GM19467 (cell line): ENCODE results near the gene FHIT.

Experiments
- ATAC-seq: cut with Tn5 transposase; IDR thresholded peaks from one replicate; pipeline ENCODE4 v1.9.1; 2021; ENCODE audit warnings: mild to moderate bottlenecking, moderate library complexity; ENCODE audit not compliant: unreplicated experiment

FHIT gene

GRCh38 chr3:60659098-60659497 lies 592.2 kb downstream of the FHIT start:
- ATAC-seq = no peak

DNA sequence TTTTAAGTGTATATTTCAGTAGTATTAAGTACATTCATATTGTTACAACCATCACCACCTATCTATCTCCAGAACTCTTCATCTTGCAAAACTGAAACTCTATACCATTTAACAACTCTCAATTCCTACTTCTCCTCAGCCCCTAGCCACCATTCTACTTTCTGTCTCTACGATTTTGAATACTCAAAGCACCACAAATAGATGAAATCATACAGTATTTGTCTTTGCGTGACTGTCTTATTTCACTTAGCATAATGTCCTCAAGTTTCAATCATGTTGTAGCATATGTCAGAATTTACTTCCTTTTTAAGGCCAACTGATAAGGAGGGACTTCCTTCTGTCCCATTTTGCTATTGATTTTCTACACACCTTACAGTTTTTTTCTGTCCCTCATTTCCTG lies 593.3 kb downstream of the FHIT start:
- peak; percentile 85 for ATAC-seq

DNA sequence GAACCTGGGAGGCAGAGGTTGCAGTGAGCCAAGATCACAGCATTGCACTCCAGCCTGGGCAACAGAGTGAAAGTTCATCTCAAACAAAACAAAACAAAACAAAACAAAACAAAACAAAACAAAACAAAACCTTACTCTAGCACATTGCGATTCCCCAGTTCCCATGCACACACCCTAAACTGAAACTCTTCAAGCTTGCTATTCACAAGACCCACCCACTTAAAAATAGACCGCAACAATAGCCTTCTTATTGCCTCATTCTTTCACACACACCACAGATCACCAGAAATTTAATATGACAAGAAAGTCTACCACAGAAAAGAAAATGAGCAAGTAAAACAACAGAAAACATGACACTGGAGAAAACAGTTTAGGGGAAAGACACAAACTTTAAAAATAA lies 598.4 kb downstream of the FHIT start:
- no peak for ATAC-seq

- no peak for ATAC-seq
Measured at GRCh38 chr3:60651799-60652198, 599.5 kb downstream of the FHIT start.

GRCh38 chr3:60650171-60650570 lies 601.1 kb downstream of the FHIT start:
- ATAC-seq = no peak

DNA sequence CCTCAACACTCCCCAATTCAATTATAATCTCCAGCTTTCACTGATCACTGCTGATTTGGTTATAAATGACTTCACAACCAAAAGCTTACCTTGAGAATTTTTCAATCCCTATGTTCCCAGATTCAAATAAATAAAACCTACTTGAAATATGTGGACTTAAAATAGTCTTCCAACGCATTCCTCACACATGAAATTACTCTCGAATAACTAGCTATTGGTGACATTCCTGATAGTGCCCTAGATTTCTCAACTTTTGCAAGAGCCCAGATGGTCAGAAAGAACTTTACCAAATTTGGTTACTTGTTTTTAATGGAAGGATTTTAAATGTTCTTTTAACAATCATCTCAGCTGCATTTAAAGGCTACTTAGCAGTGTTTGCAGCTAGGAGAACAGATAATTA lies 605.5 kb downstream of the FHIT start:
- ATAC-seq = no peak

- ATAC-seq = no peak
Measured at GRCh38 chr3:60643831-60644230, 607.4 kb downstream of the FHIT start.

- no peak for ATAC-seq
Measured at GRCh38 chr3:60641354-60641753, 609.9 kb downstream of the FHIT start.

- ATAC-seq = no peak
Measured at GRCh38 chr3:60636846-60637245, 614.4 kb downstream of the FHIT start.

- no peak for ATAC-seq
Measured at GRCh38 chr3:60633644-60634043, 617.6 kb downstream of the FHIT start.

DNA sequence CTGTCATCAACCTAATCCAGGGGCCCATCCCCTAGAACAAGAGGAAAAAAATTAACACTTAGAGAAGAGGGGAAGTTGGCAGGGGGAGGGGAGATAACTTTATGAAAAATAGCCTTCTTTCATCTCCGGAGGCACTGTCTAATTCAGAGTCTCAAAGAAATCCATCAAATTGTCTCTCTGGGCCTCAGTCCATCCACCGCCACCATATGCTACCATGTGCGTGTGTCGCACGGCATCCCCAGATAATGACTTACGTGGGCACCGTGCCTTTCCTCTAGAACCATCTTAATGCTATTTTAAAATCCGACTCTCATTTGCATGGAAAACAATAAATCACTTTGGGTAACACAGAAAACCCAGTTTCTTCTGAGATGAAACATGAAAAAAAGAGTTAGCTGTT lies 619.7 kb downstream of the FHIT start:
- no peak for ATAC-seq

- ATAC-seq = no peak
Measured at GRCh38 chr3:60630953-60631352, 620.3 kb downstream of the FHIT start.

DNA sequence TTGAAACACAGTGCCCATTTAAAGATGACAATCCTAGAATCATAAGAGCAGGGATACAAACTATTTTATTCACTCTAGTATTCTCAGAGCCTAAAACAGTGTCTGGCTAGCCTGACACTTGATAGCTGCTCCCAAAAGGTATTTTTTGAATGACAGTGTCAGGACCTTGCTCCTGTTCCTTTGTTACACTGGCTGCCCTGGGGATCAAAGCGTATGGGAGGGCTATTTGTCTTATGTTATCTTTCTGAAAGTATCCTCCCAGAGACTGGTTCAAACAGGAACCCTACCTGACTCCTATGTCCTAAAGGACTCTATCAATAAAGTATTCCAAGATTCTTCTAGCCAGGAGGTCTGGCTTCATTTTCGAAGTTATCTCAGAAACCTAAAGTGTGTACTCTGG lies 621.4 kb downstream of the FHIT start:
- ATAC-seq = no peak

- ATAC-seq = no peak
Measured at GRCh38 chr3:60622349-60622748, 628.9 kb downstream of the FHIT start.

DNA sequence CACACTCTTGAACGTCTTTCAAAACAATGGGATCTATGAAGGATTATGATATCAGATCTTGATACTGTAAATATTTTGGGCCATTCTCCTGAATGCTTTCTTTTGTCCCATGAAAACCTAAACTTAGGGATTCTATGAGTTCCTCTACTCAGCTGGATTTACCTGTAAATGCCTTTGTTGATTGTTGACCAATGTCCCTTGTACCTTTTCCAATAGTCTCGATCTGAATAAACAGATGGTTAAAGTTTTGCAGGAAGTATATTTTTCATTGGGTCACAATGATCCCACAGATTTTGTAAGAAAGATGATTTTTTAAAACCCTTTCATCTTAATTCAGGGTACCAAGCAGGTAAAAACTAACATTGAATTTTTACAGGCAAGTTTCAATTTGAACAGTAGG lies 634.1 kb downstream of the FHIT start:
- ATAC-seq = no peak

GRCh38 chr3:60613769-60614303 lies 637.4 kb downstream of the FHIT start:
- no peak for ATAC-seq

DNA sequence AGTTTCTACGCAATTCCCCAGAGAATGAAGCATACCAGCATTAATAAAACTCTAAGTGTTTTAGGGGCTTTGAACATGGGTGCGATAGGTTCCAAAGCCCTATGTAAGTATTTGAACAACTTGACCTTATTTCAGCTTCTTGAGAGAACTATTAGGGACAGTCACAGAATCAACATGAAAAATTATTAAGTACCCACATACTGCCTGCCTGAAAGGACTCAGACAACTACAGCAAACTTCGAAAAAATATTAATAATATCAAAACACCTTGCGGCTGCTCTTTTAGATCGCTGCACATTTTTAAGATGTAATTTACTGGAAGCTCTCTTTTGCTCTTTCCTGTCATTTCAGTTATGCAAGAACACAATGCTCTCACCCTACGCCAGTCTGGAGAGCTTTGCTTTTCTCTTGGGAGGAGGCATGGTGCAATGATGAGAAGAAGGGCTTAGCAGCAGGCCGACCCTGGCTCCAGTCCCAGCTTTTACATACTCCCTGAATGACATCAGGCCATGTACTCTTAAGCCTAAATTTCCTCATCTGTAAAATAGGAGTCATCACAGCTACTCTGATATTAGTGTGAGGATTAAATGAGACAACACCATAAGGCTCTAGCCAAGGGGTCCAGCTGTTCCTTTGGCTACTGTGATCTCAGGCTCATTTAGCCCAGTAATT lies 640.7 kb downstream of the FHIT start:
- no peak for ATAC-seq

DNA sequence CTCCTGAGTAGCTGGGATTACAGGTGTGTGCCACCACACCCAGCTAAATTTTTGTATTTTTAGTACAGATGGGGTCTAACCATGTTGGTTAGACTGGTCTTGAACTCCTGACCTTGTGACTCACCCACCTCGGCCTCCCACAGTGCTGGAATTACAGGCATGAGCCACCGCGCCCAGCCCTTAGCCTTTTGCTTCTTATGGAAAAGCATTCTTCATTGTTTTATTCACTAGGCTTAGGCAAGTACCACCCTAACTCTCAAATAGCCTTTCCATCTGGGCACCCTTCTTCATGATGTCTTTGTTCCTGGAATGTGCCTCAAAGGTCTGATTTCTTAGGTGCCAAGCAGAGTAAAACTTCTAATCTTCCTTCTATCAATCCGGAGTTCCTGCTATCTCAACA lies 641.8 kb downstream of the FHIT start:
- ATAC-seq = no peak

DNA sequence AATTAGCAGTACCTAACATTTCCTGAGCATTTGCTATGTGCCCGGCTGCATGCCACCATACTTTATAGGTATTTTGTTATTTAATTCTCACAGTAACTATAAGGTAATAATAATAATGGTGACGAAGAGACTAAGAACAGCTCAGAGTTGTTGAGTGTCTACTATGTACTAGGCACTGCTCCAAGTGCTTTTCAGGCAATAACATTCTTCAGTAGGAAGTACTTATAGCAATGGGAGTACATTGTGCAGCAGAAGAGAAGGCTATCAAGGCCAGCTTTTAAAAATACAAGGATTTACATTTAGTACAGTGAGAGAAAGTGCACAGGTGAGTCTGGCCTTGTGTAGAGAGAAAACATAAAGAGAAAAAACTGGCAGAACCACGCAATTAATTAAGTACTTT lies 647.4 kb downstream of the FHIT start:
- ATAC-seq = no peak

DNA sequence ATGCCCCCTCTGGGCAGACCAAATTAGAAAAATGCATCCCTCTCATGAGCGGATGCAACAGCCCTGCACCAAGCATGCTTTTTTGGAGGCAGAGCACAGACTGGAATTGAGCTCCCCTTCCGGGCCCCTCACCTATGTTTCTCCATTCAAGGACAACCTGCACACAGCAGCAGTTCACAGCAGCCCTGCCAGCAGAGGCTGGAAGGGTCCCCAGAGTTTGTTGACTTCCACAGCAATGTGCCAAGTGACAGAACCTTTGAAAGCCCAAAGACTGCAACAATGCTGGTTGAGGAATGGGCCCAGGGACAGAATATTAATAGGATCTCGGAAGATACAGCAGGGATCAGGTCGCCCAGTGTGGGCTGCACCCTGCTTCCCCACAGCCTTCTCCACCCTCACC lies 650.4 kb downstream of the FHIT start:
- no peak for ATAC-seq

DNA sequence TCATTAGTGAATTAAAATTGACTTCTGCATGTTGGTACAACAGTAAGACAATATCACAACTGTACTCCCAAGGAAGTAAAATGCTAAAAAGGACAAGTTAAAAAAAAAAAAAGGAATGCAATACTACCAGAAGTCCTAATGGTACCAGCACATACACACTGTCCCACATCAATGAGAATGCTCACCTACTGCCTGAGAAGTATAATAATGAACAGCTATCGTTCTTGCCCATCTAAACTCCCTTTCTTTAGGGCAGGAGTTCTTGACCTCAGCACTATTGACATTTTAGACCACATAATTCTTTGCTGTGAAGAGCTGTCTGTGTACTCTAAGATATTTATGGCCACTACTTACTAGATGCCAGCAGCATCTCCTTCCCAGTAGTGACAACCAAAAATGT lies 651.7 kb downstream of the FHIT start:
- ATAC-seq = no peak

DNA sequence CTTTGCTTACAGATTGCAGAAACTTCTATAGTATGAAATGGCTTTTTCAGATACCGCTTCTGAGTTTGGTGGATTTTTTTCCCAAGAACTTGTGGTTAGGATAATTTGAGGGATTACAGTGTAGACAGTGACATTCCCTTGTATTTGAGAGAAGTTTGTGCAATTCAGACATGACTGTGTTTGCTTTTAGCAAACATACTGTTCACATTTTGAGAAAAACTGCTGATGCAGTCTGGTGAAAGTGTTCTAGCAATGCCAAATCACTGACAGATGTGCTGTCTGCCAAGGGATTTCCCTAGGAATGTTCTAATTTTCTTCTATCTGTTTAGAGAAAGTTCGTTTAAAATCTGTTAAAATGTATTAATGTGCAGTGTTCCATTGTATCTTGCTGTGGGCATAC lies 652.6 kb downstream of the FHIT start:
- ATAC-seq = no peak

GRCh38 chr3:60594025-60594424 lies 657.2 kb downstream of the FHIT start:
- no peak for ATAC-seq
